Ramos (cell line): Measurements from ENCODE around the gene ZNF516.

Experiments
- in situ Hi-C: fragments of 300-500 bp; cut with MboI; formaldehyde crosslinking; loops from one replicate; pipeline ENCODE4 v1.14.3; 2022; ENCODE audit warnings: low sequenced_read_pairs; ENCODE audit not compliant: unreplicated experiment

ZNF516 gene

DNA sequence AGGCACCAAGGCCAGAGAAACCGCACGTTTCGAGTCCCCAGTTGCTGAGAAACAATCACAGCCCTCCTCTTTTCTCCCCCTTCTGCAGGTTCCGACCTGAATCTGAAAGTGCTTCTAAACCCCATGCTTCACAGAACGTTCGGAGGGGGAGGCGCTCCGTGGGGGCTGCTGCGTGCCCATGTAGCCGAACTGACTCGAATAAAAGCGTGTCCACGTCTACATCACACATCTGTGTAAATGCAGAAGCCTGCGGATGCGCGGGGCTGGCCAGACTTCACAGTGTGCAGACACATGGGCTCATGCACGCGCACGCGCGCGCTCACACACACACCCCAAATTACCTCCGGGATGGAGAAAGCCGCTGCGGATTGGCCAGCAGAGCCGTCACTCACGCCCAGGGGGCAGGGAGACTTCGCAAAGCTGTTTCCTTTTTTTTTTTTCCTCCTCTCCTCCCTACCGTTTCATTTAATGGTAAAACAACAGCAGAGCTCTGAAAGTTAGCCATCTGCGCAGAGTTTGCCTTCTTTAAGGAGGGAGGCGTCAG is 2.3 kb downstream of the ZNF516 start:
- in situ Hi-C loops: no loop called here

DNA sequence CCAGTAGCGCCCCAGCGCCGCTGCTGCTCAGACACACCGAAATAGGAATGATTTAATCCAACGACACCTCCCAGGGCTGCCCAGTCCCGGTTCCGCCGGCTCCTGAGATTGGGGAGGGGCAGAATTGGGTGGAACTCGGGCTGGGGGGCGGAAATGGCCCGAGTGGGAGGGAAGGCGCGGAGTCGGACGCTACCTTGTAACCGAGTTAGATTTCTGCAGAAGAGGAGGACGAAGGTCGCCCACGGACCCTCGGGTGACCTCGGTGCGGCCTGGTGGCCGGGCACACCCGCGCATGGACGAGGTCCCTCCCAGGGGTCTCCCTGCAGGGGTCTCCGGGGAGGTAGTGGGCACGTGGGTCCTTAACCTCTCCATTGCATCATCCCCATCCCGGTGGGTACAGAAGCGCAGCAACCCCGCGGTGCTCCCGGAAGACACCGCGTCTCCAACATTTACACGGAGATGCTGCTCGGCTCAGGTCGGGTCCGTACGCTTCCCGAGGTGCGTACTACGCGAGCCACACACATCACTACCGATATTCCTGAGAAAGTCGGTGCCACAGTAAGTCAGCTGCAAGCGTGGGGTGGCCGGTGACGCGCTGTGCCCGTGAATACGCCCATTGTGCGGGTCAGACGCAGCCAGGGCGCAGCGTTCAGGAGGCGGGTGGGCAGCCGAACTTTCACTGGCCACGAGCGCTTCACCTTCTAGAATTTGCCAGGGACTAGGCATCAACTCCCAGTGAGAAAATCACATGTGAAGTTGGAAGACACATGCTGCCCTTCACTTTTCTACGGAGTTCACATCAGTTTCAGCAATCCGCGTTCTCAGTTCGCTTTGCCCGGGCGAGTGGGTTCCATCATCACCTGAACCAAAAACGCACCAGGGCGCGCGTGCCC is 3.0 kb downstream of the ZNF516 start:
- in situ Hi-C loops: no loop called here

DNA sequence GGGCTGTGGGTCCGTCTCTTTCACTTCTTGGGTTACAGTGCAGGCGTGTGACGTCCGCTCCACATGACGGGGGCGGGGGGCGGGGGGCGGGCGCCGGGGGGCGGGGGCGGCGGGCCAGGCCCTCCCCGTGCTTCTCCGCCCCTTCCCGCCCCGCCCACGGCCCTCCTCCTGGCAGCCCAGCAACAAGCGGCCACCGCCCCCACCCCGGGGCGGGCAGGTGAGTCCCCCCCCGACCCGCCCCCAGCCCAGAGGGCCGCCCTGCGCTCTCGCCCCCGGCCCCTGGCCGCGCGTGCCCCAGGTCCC is 3.6 kb downstream of the ZNF516 start:
- in situ Hi-C loops: no loop called here

DNA sequence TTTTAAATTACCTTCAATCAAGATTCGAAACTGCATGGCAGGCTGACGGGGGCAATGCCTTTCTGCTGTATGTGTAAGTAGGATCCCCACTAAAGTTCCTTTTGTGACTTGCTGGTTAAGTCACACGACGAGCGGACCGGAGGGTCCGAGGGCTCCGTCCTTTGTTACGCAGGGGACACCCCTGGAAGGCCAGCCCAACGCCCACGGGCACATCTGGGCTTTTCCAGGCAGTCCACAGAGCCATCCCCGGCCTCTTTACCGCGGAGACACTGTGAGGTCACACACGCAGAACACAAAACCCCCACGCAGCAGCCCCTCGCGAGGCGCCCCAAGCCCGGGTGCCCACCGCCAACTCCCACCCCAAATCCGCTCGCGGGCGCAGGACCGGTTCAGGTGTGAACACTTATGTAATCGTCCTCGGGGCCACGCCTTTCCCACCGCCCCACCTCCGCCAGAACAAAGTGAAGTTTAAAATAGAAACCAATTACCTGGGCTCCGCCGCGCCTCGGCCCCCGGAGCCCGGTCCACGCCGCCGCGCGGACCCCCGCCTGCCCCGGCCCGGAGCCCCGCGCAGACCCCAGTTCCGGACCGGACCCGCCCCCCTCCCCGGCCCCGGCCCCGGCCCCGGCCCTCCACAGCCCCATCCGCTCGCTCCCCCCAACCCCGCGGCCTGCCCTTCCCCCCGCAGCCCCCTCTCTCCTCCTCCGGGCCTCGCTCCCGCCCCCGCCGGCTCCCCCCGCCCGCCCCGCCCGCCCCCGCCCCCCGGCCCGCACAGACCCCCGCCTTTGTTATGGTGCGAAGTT is 4.2 kb downstream of the ZNF516 start:
- in situ Hi-C loops: no loop called here

DNA sequence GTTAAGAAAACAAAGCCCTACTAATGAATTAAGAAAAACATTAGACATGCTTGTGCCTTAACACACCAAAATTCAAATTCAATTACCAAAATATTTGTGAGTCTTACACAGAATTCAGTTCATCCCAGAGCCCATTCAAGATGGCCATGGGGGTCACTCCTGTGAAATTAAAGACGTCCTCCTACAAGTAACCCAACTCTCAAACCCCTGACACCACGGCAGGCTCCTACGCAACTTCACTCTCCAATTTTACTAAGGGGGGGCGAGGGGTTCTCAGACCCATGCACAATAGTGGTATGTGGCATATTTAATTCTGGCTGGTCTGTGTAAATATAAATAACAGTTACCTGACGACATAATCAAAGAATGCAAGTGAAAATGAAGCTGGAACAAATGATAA is 5.0 kb downstream of the ZNF516 start:
- in situ Hi-C loops: no loop called here

DNA sequence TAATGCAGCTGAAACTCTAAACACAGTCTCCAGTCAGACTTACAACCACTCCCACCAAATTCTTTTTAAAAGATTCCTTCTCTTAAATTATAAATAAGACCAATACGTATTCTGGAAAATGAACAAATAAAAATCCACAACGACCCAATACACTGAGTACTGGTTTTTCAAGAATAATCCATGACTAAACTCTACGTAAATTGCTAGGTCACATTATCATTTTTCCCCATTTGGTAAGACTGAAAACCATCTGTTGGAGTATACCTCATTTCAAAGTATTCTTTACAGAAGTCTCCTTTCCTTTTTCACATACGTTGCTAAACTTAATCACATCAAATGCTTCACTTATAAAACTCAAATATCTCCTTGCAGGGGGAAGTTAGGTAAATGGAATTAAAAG is 6.0 kb downstream of the ZNF516 start:
- in situ Hi-C loops: no loop called here

DNA sequence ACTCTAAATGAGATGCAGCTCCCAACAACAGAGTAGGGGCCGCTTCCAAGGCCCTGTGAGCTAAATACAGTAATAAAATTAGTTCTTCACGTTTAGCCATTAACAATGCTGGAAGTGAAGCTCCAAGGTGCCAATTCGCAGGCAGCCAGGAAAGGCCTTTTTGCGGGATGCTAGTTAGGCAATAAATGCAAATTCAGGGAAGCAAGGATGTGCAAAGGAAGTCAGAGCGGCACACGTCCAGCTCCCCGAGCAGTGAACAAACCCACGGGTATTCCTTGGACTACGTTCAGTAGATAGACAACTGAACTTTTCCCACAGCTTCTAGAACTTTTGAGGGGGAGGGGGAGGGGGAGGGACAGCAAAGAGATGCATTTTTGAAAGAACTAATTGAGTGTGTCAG is 6.9 kb downstream of the ZNF516 start:
- in situ Hi-C loops: no loop called here

DNA sequence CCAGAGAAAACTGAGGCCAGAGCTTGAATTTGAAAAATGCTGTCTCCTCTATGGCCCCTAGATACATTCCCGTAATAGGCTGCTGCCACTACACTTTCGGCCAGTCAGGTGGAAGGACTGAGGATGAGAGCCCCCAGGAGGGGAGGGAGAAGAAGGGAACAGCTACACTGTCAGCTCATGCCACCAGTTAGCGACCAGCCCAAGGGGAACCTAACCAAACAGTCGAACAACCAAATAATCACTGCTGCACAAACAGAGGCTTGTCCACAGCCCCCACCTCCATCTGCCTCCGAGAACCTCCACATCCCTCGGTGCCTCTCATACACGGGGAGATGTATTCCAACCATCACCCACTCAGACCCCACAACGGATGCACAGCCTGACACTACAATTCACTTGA is 7.3 kb downstream of the ZNF516 start:
- in situ Hi-C loops: no loop called here

DNA sequence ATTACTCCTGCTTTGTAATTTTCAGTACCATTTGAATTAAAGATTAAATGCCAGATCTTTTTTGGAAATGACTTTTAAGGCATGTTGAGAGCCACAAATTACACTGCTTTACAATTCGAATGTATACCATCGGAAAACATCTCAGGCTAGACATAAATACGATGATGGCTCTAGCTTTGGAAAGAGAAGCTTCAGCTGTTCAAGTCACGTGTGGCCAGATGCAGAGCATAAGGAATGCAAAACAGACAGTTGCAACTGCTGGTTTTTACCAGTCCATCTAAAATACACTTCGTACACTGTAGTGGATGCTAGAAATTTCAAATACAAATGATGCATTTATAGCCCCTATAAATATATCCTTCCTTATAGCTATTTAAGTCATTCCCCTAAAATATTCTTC is 8.0 kb downstream of the ZNF516 start:
- in situ Hi-C loops: no loop called here

DNA sequence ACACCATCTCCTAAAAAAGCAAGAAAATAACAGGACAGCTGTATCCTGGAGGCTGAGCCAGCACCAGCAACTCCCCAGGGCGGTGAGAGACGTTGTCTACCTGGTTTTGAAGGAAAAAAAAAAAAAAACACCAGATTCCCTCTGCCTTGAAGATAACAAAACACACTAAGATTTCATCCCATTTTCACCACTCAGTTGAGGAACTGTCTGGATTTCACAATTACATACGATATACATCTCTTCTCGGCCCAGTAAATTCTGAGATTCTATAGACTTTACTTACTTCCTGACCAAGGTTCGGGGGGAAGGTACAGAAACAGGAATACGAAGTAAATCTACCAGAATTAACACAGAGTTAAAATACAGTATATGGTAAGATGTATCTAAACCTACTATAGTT is 8.5 kb downstream of the ZNF516 start:
- in situ Hi-C loops: no loop called here

DNA sequence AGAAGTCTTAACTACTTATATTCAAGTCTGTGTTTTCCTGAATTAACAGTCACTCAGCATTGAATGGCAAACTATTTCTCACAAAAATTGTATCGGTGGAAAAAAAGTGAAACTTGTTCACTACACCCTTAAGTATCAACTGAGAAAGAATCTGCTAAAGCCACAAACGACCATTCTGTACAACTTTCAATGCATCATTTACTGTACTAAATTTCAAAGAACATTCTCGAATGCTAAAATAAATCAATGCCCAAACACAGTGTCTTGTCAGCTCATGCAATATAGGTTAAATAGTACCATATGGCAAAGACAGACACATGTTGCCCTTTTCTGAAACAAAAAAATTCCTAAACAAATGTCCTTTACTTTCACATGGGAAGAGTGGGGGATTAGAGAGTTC is 9.0 kb downstream of the ZNF516 start:
- in situ Hi-C loops: no loop called here

DNA sequence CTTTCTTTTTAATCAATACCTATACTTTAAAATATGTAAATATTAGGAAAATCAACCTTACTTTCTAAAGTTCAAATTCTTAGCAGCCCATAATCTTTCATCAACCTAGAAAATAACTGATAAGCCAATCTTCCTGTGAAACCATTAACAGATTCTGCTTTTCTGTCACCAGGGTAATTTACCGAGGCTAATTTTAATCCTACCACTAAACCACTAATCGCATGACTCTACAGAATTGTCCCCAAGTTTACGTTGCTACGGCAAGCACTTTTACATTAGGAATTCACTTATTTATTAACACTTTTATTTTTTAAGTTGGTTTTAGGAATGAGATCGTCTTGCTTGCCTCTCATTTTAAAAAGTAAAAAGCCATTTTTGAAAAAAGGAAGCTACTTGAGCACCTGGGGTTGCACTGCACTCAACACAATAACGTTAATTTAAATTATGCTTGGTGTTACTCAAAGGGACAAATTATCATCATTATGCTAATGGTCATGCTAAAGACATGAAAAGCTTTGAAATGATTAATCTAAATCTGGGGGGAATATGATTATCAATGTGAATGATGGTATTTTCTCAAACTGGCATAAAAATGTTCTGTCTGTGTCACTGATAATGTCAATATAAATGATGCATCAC is 10.2 kb downstream of the ZNF516 start:
- in situ Hi-C loops: no loop called here

DNA sequence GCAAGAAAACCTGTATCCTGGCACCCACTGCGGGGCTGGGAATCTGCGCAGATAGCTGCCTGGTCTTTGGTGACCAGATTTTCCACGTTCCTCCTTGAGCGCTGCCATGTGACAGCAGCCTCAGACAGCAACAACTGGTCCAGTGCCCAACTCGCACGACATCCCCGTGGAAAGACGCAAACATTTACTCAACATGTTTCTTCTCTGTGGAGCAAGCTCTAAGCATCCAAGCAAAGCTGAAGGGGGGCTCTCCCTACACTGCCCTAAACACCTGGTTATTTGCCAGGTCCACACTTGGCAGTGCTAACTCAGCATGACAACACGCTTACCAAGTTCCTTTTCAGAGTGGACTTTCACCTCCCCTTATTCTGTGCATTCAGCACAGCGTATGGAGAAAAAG is 11.3 kb downstream of the ZNF516 start:
- in situ Hi-C loops: no loop called here

DNA sequence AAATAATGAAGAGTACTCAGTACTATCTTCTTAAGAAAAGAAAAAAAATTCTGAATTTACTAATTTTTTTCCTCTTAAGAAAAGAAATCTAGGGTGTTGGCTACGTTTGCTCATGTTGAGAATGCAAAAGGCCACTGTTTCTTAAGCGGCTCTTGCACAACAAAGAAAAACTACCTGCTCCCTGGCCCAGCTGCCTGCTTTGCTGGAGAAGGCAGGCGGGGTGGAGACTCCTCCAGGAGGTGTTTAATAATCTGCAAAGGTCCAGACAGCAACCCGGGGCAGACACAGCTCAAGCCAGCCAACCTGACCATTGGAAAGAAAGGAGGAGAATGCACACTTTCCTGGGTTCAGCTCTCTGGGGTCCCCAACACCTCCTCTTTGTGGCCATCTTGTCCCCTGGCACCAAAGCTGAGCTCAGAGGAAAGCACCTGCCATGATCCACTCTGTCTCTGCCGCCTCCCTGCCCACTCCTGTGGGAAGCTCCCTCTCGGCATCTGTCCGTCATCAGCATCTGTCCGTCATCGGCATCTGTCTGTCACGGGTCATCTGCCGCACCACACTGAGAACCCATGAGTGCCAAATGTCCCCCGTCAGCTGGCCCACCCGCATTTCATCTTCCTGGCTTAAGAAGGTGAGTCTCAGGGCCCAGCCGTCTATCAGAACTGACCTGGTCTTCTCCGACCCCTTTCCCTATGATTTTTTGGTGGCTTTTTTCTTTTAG is 11.9 kb downstream of the ZNF516 start:
- in situ Hi-C loops: no loop called here

DNA sequence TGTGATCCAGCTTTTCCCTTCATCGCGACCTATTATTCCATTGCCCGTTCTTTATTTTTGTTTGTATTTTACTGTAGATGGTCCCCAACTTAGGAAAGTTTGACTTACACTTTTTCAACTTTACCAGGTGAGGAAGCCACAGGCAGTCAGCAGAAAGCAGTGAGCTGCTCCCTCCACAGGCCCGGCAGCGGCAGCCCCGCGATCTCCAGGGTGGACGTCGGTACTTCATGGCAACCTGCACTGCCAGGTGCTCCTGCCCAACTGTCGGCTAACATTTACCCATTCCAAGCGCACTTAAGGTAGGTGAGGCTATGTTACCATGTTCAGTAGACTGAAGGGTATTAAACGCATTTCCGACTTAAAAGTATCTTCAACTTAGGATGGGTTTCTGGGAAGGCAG is 12.8 kb downstream of the ZNF516 start:
- in situ Hi-C loops: no loop called here

DNA sequence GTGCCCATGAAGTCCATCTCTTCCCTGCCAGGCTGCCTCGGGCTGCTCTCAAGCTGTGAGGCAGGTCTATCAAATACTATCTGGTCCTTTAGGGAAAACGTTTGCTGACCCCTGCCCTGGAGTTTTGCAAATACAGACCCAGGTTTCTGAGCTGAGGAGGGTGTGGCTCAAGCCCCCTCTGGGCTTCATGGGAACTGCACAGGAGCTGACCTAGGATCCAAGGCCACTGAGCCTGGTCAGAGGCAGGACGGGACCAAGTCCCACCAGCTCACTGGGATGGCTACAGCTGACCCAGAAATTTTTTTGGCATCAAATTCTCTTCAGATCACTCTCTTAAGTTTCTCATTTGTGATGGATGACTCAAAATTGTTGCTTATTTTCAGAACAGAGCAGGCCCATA is 14.1 kb downstream of the ZNF516 start:
- in situ Hi-C loops: no loop called here

DNA sequence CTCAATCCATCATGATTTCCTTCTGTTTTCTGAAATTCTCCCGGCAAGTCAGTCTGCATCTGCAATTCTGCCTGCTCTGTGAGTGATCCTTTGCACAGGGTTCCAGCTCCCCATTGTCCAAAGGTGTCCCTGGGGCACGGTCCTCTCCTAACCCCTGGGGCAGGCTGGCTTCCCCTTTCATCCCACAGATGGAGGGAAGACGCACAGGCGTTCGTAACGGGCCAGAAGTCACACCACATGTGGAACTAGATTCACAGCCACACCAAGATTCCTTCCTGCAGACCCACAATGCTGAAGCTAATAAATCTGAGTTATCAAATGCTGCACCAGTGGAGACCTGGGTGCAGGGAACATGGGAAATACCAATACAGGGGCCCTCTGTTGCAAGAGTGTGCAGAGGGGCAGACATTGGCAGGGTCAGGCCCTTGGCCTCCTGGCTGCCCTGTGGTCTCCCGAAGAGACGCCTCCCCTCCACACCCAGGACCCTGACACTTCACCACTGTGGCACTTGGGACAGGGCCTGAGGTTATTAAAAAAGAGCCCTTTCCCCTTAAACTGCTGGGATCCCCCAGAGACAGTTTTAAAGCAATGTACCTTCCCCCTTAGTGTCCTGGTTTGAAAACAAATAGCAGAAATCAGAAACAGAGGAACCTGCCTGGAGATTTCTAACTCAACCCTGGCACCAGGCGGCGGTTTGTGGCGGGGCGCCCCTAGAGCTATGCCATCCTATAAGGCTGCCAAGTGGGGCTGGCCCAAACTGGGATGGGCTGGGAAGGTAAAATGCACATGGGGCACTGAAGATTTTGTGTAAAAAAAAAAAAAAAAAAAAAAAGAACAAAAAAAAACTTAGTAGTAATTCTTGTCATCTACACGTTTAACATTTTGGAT is 15.4 kb downstream of the ZNF516 start:
- in situ Hi-C loops: no loop called here

DNA sequence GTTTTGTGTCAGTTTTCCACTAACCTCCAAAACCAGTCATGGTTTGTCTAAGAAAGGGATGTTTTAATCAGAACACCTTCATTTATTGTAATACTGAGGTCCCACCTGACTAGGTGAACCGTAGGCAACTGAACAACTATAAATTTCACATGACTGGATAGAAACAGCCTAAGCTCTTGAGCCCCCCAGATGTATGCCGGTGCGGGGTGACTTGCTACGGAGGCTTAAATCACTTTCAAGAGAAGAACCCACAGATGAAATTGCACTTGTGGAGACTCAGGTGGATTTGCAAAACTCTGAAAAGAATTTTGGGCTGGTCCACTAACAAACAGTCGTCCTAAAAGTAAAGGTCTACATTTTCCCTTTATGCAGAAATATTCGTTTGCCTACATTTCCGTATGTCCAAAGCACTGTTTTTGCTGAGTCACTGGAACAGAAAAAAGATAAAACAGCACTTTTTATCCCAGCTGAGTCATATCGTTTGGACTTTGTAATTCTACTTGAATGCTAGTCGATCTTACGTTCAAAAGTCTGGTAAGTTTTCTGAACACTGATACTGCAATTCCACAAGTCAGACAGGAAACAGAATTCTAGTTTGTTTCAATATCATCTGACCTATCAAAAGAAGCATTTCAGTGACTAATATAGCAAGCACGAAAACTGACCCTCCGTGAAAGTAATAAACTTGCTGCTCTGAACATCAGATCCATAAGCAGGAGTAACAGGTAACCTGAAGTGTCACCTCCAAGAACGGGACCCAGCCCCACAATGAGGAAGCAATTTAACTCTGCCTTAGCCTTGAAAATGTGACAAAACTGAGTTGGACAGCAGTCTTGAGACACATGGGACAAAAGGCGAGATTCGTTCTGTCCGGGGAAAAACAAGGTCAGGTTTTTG is 18.1 kb downstream of the ZNF516 start:
- in situ Hi-C loops: no loop called here
